K562 (cell line): Measurements from ENCODE around the gene TP53BP1. TPM values are rescaled to one million over a fixed set of nuclear protein-coding genes. Genes with fewer than 3 reads are reported as not detected.
A peak's percentile ranks its signal among the peaks of the same experiment; 100 is the strongest.

Source experiments
- ATAC-seq: fragments of 200-7000 bp; cut with Tn5 transposase; 3 replicates; pipeline ENCODE4 v1.9.1; 2020; ENCODE audit warnings: moderate library complexity
- BruUV-seq: library from RNA; stranded (reverse); fragments of 400-500 nt; replicated peaks from 2 replicates; lab custom pipeline; 2021; lab: Mats Ljungman, UMichigan
- CTCF ChIA-PET: fragments of 300-600 bp; formaldehyde crosslinking; extraction: SDS; loops from one replicate; lab custom pipeline; 2021; ENCODE audit warnings: low intra/inter-chr PET ratio; lab: Yijun Ruan, JAX
- POLR2A ChIA-PET: fragments of 300-600, 350-650 bp; sonication (Branson Sonifier 250); formaldehyde crosslinking; extraction: SDS; loops from one replicate; lab custom pipeline; 2021; ENCODE audit warnings: antibody characterized with exemption, inconsistent platforms; lab: Yijun Ruan, JAX
- DNase-seq, 4 experiments: peaks; one replicate each; pipeline versions ENCODE4 v3.0.0 to v3.0.0-alpha.2; 2011 to 2018; ENCODE audit warnings: low spot score in 3 of 4, mixed read lengths in 3 of 4; ENCODE audit errors: extremely low read depth in 1 of 4
- FAIRE-seq: peaks from 2 replicates; lab custom pipeline; 2011; peaks lifted over from hg19 to GRCh38; lab: Jason Lieb, UNC
- H2AFZ ChIP-seq: 2 replicates; pipeline ENCODE4 v1.6.0; 2011; ENCODE audit warnings: low read depth, low read length, control low read depth, inconsistent platforms
- H3K27ac ChIP-seq: fragments of 200-600 bp; 3 replicates; pipeline ENCODE4 v1.8.0; 2011; ENCODE audit warnings: low read depth, mild to moderate bottlenecking, control low read depth, inconsistent platforms, low read length, moderate library complexity, mixed read lengths; ENCODE audit errors: extremely low read depth
- H3K27me3 ChIP-seq, 2 experiments: fragments of 300-600 bp in 1 of 2; 2 replicates in 1 of 2; 3 replicates in 1 of 2; pipeline versions ENCODE4 v1.6.0 to v1.8.0; 2011; ENCODE audit warnings: inconsistent platforms in 2 of 2, low read length in 2 of 2, mild to moderate bottlenecking in 1 of 2, mixed read lengths in 1 of 2, moderate library complexity in 1 of 2; ENCODE audit not compliant: control insufficient read depth in 2 of 2, insufficient read depth in 2 of 2
- H3K36me3 ChIP-seq: fragments of 300-600 bp; 3 replicates; pipeline ENCODE4 v1.8.0; 2011; ENCODE audit warnings: mild to moderate bottlenecking, low read length, inconsistent platforms; ENCODE audit not compliant: control insufficient read depth, insufficient read depth
- H3K4me1 ChIP-seq, 2 experiments: fragments of 200-600 bp in 1 of 2; replicated peaks in 1 of 2; 2 replicates in 1 of 2; 3 replicates in 1 of 2; pipeline versions ENCODE4 v1.5.1 to v1.8.0; 2011; ENCODE audit warnings: inconsistent platforms in 2 of 2, low read length in 2 of 2, mild to moderate bottlenecking in 1 of 2, mixed read lengths in 1 of 2, moderate library complexity in 1 of 2; ENCODE audit not compliant: control insufficient read depth in 2 of 2, insufficient read depth in 2 of 2
- H3K4me2 ChIP-seq: 2 replicates; pipeline ENCODE4 v1.6.1; 2011; ENCODE audit warnings: low read length, control low read depth, inconsistent platforms, mixed read lengths; ENCODE audit not compliant: insufficient read depth
- H3K4me3 ChIP-seq: fragments of 200-600 bp; sonication (generic), shearing (Covaris generic); 2 replicates; pipeline ENCODE4 v1.5.1; 2016; ENCODE audit warnings: control low read depth, inconsistent platforms
- H3K79me2 ChIP-seq: fragments of 200-600 bp; 3 replicates; pipeline ENCODE4 v1.8.0; 2011; ENCODE audit warnings: low read length, inconsistent platforms; ENCODE audit not compliant: control insufficient read depth, insufficient read depth
- H3K9ac ChIP-seq, 2 experiments: 2 replicates each; pipeline versions ENCODE4 v1.6.0 to v1.6.1; 2011; ENCODE audit warnings: low read depth in 2 of 2, low read length in 2 of 2, control low read depth in 1 of 2, inconsistent platforms in 1 of 2, mild to moderate bottlenecking in 1 of 2, mixed read lengths in 1 of 2; ENCODE audit not compliant: insufficient read depth in 1 of 2
- H3K9me1 ChIP-seq: one replicate; pipeline ENCODE4 v1.6.0; 2011; ENCODE audit warnings: inconsistent platforms, mild to moderate bottlenecking, low read length, moderate library complexity; ENCODE audit not compliant: control insufficient read depth, insufficient read depth
- H3K9me3 ChIP-seq: replicated peaks from 2 replicates; pipeline ENCODE4 v1.5.1; 2011; ENCODE audit warnings: low read depth, low read length, inconsistent platforms; ENCODE audit not compliant: control insufficient read depth, insufficient read depth
- H4K20me1 ChIP-seq: replicated peaks from 2 replicates; pipeline ENCODE4 v1.6.1; 2011; ENCODE audit warnings: low read length, inconsistent platforms, mixed read lengths; ENCODE audit not compliant: control insufficient read depth, insufficient read depth
- AFF4 ChIP-seq: sonication (generic); formaldehyde crosslinking; IDR thresholded peaks from 2 replicates; pipeline ENCODE4 v1.8.0; 2023; ENCODE audit warnings: mild to moderate bottlenecking, missing genetic modification reagents
- ARID1B ChIP-seq: fragments of 450-650 bp; IDR thresholded peaks from 2 replicates; pipeline ENCODE4 v1.6.1; 2016; ENCODE audit warnings: antibody characterized with exemption, mild to moderate bottlenecking, inconsistent platforms
- C11orf30 ChIP-seq: fragments of 450-650 bp; IDR thresholded peaks from 2 replicates; pipeline ENCODE4 v1.6.1; 2016; ENCODE audit warnings: low read depth, mild to moderate bottlenecking
- E4F1 ChIP-seq: fragments of 250-450 bp; sonication (Bioruptor Pico); IDR thresholded peaks from 2 replicates; pipeline ENCODE4 v1.5.0; 2021; ENCODE audit warnings: mild to moderate bottlenecking, borderline replicate concordance
- KHSRP ChIP-seq: fragments of 450-650 bp; IDR thresholded peaks from 2 replicates; pipeline ENCODE4 v1.6.1; 2017
- MAFG ChIP-seq: fragments of 450-650 bp; conservative IDR thresholded peaks from 2 replicates; pipeline ENCODE4 v1.6.1; 2016; ENCODE audit warnings: missing genetic modification characterization, missing compliant biosample characterization
- MAFK ChIP-seq: IDR thresholded peaks from 2 replicates; pipeline ENCODE4 v1.6.1; 2011; ENCODE audit warnings: low read length, improper control_type of control experiment
- MEF2A ChIP-seq: IDR thresholded peaks from 2 replicates; pipeline ENCODE4 v1.6.1; 2011; ENCODE audit warnings: low read depth, mild to moderate bottlenecking, low read length, moderate library complexity; ENCODE audit not compliant: control insufficient read depth
- POLR2B ChIP-seq: fragments of 450-650 bp; IDR thresholded peaks from 2 replicates; pipeline ENCODE4 v1.6.1; 2018; ENCODE audit warnings: low read depth; ENCODE audit not compliant: partially characterized antibody
- ZKSCAN1 ChIP-seq: fragments of 150-350 bp; IDR thresholded peaks from 2 replicates; pipeline ENCODE4 v1.6.1; 2016; ENCODE audit warnings: low read depth, low read length
- ZNF316 ChIP-seq: fragments of 450-650 bp; IDR thresholded peaks from 2 replicates; pipeline ENCODE4 v1.6.1; 2016
- WGBS: fragments of 100-300 bp; shearing (Covaris generic); methylation state at CpG from one replicate; pipeline ENCODE4 v1.1.6; 2016; ENCODE audit warnings: low coverage, mixed read lengths; ENCODE audit not compliant: insufficient coverage; ENCODE audit errors: missing lambda C conversion rate; 5-methylcytosine and 5-hydroxymethylcytosine counted together
- in situ Hi-C: fragments of 300-500 bp; cut with MboI; formaldehyde crosslinking; loops from 4 replicates; pipeline ENCODE4 v1.15.0; 2018; ENCODE audit warnings: inconsistent platforms, mixed read lengths
- intact Hi-C: fragments of 100-400 bp; cut with micrococcal nuclease; formaldehyde crosslinking; loops from 2 replicates; pipeline ENCODE4 v1.14.2; 2022
- polyA plus RNA-seq, 8 experiments: library from polyadenylated mRNA; depleted of rRNA in 4 of 8; stranded (reverse) in 5 of 8; unstranded in 3 of 8; fragments of >200 nt; fragmentation: Nextera tagmentation in 2 of 8; fragmentation: Illumina TruSeq in 1 of 8; extraction: Ambion mirVana in 2 of 8; extraction: Trizol in 1 of 8; gene quantifications; 2 replicates each; pipeline versions ENCODE4 v1.2.1 to v1.2.3, GENCODE V29; 2011 to 2014; ENCODE audit warnings: inconsistent platforms in 1 of 8, missing spikeins in 1 of 8
- total RNA-seq, 7 experiments: library from RNA; depleted of rRNA in 6 of 7; stranded (reverse); fragments of >200 nt in 6 of 7; fragmentation: Illumina TruSeq in 2 of 7; extraction: Trizol in 2 of 7; gene quantifications; 2 replicates each; pipeline versions ENCODE4 v1.2.1 to v1.2.3, GENCODE V29; 2011 to 2021; ENCODE audit warnings: low replicate concordance in 1 of 7

Gene TP53BP1
- total and polyA plus RNA-seq, 9 of the 15 experiments (the other 6 are each of a cell fraction or from before 2014, with no cell fraction given): 5.7 to 63.3 (median 30.9) TPM

- intact Hi-C loops: no loop called here
- CTCF ChIA-PET: no interaction called here
These were observed 69.2 kb downstream of the TP53BP1 start for GRCh38 chr15:43423793-43424192.

More at GRCh38 chr15:43423793-43424192, 69.2 kb downstream of the TP53BP1 start:
- H3K9me3 ChIP-seq: no peaks in the 10 kb centered on the region
- POLR2A ChIA-PET: interaction anchor here (1.6 kb wide), 1 partner anchor 10 kb away, joined by 6 read pairs; no protein-coding TSS in a partner anchor
- in situ Hi-C loops: no loop called here
- H3K79me2 ChIP-seq: no peaks in the 10 kb centered on the region
- H3K36me3 ChIP-seq: peaks cover 70% of the 10 kb centered on the region; the same call in 2 of the 3 replicates
- TF ChIP-seq ARID1B (no peak), ZNF316 (peak; percentile 92), C11orf30 (peak; percentile 80), POLR2B (no peak), MAFK (peak; percentile 41; the same call in 1 of the 2 replicates), E4F1 (CRISPR knock-in tag) (no peak), MAFG (peak; percentile 62), KHSRP (no peak), ZKSCAN1 (no peak), AFF4 (no peak), MEF2A (no peak)
- WGBS: 71% methylated on average over 3 of the region's 3 CpGs
- FAIRE-seq (no peak), ATAC-seq (no peak), DNase-seq (no peak)
- H3K27ac ChIP-seq: no peak overlapping the region
- H3K9ac ChIP-seq: no peak overlapping the region
- H2AFZ ChIP-seq: no peak overlapping the region
- BruUV-seq: no TSS peak
- no peaks in the 10 kb centered on the region for H3K27me3 ChIP-seq
- no peaks in the 10 kb centered on the region for H4K20me1 ChIP-seq
- no peaks in the 10 kb centered on the region for H3K4me1 ChIP-seq
- no peaks in the 10 kb centered on the region for H3K9me1 ChIP-seq
- H3K4me3 ChIP-seq: no peak overlapping the region
- no peak overlapping the region for H3K4me2 ChIP-seq
